GM21515 (cell line): ENCODE measurements around the gene SLC12A2.

Experiments used
- ATAC-seq: cut with Tn5 transposase; IDR thresholded peaks from one replicate; pipeline ENCODE4 v1.9.1; 2021; ENCODE audit not compliant: unreplicated experiment

Gene SLC12A2

DNA sequence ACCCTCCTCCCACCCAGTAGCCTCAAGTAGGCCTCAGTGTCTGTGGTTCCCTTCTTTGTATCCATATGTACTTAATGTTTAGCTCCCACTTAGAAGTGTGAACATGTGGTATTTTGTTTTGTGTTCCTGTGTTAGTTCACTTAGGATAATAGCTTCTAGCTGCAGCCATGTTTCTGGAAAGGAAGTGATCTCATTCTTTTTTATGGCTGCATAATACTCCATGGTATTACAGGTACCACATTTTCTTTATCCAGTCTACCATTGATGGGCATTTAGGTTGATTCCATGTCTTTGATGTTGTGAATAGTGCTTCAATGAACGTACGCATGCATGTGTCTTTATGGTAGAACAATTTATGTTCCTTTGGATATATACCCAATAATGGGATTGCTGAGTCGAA lies 74.8 kb downstream of the SLC12A2 start:
- no peak for ATAC-seq

DNA sequence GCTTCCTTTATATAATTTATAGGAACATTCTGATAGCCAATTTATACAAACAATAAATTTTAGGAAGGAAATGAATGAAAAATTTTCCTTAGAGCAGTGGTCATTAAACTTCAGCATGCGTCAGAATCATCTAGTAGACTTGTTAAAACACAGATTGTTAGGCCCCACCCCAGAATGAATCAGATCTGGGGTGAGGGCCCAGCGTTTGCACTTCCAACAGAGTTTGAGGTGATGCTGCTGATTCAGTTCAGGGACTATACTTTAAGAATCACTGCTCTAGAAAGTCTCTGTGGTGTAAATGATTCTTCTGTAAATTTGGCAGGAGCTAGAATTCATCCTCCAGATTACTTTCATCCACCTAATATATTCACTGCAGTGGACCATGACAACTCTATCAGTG lies 80.4 kb downstream of the SLC12A2 start:
- ATAC-seq: no peak

DNA sequence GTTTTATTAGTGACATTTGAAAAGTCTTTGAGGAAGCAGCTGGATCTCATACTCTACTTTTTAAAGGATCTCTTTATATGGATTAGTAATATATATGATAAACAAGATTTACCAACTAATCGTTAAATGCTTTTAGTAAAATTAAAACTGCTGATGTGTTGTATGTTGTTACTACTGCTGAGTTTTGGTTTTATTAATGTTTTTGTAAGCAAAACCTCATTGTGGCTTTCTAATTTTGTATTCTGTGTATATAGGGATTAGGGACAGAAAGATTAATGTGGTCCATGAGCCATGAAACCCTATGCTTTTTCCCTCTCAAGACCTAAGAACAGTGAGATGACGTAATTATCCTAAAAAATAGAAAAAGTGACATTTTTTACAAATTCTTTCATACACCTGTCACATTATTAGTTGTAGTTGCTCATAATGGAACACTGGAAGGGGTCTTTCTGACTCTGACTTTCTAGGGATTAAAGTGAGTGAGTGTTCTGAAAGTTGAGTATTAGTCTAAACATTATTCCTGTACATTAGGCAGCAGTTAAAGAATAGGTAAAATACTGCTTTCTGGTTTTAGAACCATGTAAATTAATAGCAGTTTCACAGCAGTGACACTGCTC lies 85.9 kb downstream of the SLC12A2 start:
- ATAC-seq: no peak

DNA sequence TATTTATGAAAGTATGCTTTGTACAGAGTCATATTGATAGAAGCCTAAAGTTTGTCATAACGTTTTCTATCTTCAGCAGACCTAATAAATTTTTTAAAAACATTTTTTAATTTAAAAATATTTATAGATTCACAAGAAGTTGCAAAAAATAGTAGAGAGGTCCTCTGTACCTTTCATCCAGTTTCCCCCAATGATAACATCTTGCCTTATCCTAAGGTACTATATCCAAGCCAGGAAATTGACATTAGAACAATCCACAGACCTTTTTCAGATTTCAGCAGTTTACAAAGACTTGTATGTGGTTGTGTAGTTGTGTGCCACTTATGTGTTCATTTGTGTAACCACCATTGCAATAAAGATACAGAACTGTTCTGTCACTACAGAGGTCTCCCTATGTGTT lies 88.5 kb downstream of the SLC12A2 start:
- no peak for ATAC-seq

DNA sequence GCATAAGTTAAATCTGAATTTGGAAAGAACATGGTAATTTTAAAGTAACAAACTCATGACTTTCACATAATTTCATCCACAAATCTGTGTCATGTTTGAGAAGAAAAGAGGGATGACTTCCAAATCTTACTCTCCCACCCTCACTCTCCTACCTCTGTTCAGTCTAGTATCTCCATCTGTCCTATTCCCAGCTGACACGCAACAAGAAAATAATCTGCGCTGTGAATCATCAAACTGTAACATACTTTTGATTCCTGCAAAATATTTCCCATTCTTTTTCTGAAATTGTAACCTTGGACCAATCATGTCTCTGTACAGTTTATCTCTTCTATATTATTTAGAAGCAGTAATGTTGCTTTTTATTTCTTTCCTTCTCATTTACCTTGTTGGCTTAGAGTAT lies 91.4 kb downstream of the SLC12A2 start:
- ATAC-seq: no peak

DNA sequence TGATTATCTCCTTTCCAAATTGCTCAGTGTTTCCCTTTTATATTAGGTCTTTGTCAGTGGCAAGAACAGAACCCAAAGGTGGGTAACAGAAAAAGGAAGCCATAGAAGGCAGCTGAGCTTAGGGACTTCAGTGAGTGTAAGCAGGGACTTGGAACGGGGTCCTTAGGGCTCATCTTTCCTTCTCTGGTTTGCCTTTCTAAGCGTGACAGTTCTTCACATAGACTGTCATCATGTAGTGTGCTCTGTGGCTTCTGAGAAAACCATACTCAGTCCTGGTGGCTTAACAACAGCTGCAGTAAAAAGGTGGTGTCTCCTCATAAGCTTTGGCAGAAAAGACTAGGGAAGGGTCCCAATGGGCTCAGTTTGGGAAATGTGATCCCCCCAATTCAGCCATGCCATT lies 108.8 kb downstream of the SLC12A2 start:
- no peak for ATAC-seq

DNA sequence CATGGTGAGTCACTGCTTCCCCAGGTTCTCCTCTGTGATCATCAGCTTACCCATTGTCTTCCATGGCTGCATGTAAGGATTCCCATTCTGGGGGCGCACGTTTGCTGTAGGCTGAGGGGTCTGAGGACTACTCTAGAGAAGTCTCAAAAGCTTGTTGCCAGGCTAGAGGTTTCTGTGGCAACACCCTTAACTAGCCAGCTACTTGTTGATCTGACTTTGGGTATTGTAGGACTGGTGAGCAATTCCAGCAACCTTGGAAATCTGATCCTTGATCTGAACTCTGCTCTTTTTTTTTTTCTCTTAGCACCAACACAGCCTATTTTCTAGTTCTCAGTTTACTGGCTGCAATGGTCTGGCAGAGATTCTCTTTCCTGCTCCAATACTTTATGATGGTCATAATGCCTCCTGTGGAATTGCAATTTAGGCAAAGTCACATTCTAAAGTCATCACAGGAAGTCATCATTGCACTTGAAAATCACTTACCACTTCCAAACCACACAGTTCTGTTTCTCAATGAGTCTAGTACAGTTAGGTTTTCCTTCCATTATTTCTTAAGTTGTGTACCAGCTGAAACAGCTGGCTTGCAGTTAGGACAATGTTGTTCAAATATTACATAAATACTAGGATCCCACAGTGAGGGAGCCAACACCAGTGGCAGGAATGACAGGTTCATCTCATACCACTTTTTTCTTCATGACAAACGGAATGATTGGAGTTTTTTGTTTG lies 110.3 kb downstream of the SLC12A2 start:
- ATAC-seq: no peak

DNA sequence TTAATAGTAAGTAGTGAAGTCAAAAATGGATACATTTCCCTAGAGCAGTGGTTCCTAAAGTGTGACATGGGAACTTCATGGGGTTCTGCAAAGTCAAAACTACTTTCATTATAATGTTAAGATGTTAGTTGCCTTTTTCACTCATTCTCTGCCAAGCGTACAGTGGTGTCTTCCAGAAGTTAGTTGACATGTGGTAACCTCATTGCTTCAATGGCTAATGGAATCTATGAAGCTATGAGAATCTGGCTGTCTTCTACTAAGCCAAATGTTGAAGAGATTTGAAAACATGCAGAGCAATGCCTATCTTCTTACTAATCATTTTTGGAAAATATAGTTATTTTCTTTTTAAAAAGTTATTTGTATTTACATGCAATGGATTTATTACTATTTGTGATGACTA lies 111.8 kb downstream of the SLC12A2 start:
- ATAC-seq: no peak

DNA sequence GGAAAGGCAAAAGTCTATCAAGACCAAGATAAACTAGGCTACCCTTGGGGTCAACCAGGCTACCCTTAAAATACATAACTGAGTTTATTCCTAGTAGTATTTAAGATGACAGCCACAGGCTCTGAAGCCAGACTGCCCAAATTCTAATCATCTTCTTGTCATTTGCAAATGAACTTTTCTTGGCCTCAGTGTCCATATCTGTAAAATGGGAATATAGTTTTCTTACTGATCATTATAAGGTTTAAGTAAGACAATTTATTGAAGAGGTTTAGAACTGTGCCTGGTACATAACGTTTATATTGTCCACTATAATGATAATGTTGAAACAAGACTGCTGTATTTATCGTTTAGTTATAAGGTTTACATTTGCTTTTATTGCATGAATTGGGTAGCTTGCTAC lies 112.5 kb downstream of the SLC12A2 start:
- no peak for ATAC-seq

DNA sequence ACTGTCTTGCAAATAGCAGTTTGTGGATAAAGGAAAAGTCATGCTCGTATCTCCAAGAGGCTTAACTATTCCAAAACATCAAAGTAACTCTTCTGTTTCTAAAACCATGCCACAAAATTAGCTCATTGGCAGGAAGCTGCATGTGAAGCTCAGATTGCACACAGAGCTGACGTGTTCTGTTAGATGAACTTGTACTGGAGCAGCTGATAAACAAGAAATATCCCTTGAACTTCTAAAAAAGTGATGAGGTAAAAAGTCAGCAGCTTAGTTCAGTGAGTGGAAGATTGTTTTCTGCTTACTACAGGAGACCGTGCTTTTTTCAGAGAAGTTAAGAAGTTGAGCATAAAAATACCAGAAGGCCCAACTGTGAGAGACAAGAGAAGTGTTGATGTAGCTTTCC lies 113.2 kb downstream of the SLC12A2 start:
- no peak for ATAC-seq

DNA sequence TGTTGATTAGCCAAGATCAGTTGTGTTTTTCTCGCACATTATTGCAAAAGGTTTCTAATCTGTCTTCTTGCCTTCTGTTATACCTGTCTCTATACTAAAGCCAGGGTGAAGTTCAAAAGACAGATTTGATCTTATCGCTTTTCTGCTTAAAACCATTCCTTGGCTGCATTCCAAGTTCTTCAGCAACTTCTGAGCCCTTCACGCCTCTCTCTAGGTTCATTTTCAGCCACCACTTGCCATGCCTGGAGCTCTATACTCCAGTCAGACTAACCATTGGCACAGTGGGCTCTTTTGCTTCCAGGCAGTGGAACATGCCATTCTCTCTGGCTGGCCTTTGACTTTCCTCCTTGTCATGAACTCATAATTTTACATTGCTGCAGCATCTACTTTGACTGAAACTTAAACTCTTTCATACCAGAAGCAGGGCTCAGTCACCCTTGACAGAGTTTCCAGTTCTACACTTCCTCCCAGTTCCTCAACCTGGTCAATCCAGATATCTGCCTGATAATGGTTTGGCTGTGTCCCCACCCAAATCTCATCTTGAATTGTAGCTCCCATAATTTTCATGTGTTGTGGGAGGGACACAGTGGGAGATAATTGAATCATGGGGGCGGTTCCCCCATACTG lies 114.4 kb downstream of the SLC12A2 start:
- peak; percentile 47 for ATAC-seq

DNA sequence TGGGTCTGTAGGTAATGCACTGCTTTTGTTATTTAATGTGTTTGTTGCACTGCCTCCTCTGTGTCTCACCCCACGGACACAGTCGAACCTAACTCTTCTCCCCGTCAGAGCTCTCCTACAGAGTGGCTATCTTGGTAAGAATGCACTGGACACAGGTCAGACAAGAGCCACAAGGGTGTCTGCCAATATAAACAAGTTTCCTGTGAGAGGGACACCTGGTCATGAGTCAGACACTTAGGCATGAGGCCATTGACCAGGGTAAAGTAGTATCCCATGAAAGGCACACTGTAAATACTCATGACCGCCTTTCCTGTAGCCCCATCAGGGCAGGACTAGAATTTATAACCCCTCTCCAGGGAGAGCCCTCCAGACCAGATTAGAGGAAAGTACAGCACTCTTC lies 115.5 kb downstream of the SLC12A2 start:
- no peak for ATAC-seq

DNA sequence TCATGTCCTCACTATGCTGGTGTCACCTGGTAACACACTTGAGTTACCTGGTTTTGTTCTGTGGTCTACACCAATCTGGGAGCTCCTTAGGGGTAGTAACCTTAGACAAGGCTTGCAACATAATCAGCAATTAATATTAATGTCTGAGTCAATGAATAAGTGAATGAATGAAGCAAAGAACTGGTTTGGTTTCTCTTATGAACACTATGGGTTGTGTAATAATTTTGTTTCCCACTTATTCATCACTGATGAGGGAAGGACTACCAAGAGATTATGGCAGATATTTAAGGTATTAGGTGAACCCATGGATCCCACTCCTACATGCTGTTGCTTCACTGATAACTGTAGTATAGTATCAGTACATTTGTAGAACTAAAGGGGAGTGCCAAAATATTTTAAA lies 116.0 kb downstream of the SLC12A2 start:
- ATAC-seq: no peak

DNA sequence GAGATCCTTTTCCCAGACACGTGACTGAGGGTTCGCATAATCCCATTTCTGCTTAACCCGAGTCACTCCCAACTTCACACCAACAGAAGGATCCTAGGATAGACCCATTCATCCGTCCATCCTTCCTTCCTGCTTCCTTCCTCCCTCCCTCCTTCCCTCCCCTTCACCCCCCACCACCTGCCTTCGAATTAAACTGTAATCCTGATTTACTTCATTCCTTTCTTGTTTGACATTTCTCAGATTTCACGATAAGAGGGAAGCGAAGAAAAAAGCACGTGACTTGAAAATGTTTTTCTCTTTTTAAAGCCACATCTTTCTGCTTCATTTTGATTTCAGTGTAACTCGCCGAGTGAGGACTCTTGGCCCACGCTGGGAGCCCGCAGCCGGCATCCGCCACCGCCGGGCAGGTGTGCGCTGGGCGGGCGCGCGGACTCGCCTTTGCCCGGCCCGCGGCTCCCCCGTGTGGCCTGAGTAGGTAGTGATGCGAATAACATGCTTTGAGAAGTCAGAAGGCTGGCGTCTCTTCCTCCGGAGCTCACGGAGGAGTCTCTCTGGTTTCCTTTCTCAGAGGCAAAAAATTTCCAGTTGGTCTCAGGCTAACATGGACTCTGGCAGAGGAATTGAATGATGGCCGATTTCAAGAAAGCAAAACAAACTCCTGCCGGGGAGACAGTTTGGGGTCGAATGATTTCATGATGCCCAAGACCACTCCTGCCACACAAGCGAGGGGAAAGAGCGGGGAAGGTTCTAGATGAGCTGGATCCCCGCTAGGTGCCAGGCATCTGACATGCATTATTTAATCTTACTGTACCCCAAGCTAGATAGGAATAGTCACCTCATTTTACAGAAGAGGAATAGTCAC lies 117.7 kb downstream of the SLC12A2 start:
- ATAC-seq: peak; percentile 95

DNA sequence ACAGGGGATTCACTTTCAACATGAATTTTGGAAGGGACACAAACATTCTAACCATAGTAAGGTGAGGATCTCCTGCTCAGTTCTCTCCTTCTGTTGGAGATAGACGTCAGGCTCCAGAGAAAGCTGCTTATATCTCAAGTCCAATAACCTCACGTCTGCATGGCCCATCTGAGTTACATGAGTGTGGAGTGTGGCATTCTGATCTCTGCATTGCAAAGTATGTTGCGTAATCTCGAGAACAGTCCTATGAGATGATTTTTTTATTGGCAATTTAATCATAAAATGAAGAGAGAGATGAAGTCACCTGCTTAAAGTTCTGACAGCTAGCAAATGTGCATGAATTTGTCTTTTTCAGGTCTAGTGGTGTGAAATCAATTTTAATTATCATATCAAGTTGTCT lies 118.8 kb downstream of the SLC12A2 start:
- ATAC-seq: no peak

DNA sequence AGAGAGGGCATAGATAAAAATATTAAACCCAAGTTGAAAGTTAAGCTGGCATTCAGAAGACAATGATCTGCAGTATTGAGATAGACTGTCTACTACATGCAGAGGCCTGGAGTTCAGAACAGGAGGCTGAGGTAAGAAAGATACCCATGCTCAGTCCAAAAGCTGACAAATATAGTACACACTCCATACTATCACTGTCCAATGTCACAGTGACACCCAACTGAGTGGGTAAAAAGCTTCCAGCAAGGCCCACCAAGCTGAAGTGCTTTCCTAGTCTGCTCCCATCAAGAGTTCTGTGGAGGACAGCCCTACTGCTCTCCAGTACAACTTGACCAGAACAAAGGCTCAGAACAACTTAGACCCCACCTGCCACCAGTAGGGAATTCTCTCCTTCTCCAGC lies 124.9 kb downstream of the SLC12A2 start:
- ATAC-seq: no peak

DNA sequence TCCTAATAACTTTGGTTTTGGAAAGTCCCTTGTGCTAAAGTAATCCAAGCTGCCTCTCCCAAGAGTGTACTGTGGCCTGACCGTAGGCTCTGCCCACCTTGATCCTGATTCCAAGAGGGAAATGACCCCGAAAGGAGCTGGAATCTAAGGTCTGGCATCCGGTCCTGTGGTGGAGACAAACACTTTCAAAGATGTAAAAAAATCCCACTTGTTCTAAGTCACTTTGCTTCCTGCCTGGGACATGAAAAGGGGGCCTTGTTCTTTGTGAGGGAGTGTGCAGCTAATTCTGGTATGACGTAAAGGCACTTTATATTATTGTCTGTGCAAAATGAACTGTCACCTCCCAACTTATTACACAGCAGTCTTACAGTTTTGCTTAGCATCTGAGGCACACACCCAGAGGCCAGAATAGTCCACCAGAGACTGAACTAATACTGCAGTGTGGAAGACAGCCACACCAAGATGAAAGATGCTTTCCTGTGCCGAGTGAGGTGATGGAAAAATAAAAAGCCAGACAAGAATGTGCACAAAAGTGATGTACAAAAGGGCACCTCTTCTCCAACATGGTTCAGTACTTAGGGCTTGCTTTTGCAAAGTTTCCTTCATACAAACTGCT lies 128.7 kb downstream of the SLC12A2 start:
- ATAC-seq: no peak

DNA sequence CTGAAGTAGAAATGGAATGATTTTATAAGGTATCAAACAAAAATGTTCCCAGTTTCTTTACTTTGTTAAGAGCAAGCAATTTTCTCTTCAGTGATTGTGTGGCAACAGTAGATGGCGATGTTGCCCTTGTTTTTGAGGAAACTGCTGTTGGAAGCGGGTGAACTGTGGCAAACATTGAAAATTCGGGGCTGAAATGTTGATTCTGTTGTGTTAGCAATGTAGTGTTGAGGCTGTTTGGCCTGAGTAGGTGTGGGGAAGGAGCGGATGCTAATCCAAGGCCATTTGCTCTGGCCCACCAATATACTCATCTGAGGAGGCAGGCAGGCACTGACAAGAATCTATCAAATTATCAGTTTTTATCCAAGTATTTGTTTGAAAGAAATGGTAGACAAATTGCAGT lies 129.8 kb downstream of the SLC12A2 start:
- peak; percentile 65 for ATAC-seq

DNA sequence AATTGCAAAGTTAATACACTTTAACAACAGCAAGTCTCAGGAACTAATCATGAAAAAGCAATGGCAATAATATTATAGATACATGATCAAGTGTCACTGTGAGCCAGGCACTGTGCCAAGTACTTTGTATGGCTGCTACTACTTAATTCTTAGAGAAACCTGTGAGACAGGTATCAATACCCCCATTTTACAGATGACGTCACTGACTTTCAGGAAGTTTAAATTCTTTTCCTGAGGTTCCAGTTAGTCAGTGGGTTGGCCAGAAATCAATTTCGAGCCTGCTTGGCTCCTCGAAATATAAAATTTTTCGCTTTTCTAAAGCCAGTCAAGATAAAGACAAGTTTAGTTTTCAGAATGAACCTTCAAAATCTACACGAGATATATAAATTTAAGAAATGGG lies 130.3 kb downstream of the SLC12A2 start:
- no peak for ATAC-seq

DNA sequence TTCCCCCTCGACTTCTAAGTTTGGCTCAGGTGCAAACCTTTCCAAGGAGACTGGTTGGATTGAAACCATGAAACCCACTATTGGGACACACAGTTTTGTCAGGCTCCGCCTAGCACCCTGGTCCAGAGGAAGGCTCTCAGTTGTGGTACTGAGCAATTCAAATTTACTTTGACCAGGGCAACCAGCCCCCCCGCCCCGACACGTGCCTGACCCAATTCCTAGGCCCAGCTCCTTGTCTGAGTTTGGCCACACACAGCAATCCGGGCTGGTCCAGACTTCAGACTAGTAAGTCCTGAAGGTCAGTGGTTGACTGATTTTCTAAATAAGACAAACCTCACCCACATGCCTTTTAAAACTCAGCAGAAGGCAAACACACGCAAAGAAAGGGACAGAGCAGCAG lies 132.7 kb downstream of the SLC12A2 start:
- no peak for ATAC-seq

DNA sequence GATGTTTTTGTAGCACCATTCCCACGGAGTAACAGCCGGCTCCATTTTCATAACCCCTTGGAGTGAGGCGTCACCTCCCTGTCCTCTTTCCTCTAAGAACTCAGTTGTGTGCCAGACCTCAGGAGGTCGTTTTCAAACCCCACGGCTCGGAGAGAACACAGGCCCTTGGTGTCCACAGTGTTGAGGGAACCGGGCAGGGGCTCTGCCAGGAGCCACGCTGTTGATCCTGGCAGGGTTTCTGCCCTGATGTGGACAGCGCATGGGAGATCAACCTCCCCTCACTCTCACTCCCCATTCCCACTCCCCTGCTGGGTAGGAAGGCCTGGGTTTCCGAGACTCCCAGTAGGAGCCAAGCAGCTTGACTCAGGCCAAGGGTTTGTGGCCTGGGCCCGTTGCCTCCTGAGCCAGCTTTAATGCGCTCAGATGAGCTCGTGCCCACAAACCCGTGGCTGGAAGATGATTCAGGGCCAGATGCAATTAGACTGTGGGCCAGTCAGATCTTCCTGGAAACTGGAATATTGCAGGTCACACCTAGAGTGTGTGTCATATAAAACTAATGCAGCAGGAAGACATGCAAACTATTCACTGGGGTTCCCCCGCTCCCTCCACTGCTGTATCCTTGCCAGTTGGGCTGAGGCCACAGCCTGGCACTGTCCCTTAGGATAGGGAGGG lies 133.4 kb downstream of the SLC12A2 start:
- no peak for ATAC-seq
